Adipose tissue (tissue), 3 donors: ENCODE measurements around the gene FAM219A. TPM values are rescaled to one million over a fixed set of nuclear protein-coding genes. Genes with fewer than 3 reads are reported as not detected.
"Not testable (repeated sequence)": the region's sequence is repeated elsewhere in the genome, so short reads cannot be mapped to it uniquely, and the experiment has no call there.

Experiments
- H3K27ac ChIP-seq: one replicate; pipeline ENCODE4 v1.5.1; 2013; ENCODE audit warnings: low read depth, low read length
- WGBS, 3 donors: extraction: QIAGEN DNeasy Blood & Tissue Kit; methylation state at CpG; one replicate each; pipeline ENCODE4 v1.1.7; 2013; 5-methylcytosine and 5-hydroxymethylcytosine counted together
- polyA plus RNA-seq, 3 donors: library from polyadenylated mRNA; stranded (reverse); fragments of 200-250 nt; gene quantifications; one replicate each; pipeline ENCODE4 v1.2.3, GENCODE V29; 2013
- donor health status: healthy with polysubstance abuse.
- donor health status: Bipolar disorder and iron deficiency.
- donor health status: healthy.

Gene FAM219A
- polyA plus RNA-seq, 3 donors: 5.7 to 14.5 (median 13.6) TPM

DNA sequence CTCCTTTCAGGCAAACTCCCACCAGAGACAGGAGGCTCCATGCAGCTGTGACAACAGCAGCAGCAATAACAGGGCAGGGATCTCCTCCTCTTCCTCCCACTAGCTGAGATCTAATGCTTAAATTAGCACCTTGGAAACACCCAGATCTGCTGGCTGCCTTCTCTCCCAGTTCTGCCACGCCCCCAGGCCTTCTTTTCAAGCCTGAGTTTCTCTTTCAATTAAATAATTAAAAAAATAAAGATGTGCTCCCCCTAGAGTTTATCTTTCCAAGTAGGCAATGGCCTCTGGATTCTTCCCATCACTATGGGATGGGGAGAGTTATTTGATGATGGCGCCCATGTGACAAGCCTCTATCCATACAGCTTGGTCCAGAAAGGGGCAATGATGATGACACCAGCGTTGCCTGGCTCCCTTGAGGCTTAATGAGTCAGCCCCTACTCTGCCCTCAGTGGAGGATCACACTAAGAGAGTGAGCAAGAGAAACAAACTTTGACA lies 3.8 kb downstream of the FAM219A start:
- no peak overlapping the region for H3K27ac ChIP-seq
- WGBS, 3 donors: 61 to 92% (median 74%) methylated on average over 3 of the region's 3 CpGs

DNA sequence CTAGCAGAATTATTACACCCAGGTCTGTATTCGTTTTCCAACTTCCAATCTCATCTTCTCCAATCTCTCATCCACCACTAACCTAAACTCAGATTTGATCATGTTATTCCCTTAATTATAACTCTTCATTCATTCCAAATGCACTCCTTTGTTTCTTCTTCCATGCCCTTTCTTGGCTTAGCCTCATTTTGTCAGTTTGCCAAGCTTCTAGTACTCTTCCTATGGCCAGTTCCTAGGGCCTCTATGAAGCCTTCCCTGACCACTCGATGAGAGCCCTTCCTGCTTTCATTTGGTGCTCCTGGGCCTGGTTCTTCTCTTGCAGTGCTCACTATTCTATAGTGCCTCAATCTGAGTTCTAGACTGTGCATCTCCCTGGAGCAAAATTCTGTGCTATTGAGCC lies 5.8 kb downstream of the FAM219A start:
- H3K27ac ChIP-seq: no peak overlapping the region
- WGBS, 3 donors: 77 to 78% (median 78%) methylated on average over 2 of the region's 2 CpGs

DNA sequence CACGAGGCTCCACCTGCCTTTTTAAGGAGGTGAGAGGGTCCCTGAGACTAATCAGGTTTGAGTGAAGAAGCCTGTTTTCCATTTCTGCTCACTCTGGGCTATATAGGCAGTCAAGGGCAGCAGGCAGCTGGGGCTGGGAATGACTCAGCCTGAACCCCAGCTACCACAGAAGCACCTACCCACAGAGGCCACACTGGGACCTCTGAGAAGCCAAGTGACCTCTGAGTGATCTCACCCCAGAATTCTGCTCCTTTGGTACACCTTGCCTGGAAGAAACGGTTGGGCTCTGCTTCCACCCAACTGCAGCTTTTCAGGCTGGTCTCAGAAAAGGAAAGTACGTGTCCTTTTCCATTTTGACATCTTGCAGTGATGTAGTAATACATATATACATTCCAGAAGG lies 6.8 kb downstream of the FAM219A start:
- H3K27ac ChIP-seq: no peak overlapping the region

DNA sequence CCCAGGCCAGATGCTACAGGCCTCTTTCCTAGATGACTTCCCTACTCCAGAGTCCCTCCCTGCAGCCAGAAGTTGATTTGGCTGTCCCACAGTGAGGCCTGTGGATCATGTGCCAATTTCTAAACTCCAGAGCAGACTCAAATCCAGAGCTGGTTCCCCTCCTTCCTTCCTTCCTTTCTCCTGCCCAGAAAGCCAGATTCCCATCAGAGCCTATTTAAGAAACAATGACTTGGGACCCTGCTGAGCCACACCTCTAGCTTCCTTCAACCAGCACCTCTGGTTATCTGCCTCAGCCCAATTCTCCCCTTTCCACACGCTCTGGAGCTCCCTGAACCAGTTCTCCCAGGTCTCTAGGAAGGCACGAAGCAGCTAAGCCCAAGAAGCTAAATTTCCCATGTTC lies 7.2 kb downstream of the FAM219A start:
- H3K27ac ChIP-seq: no peak overlapping the region
- WGBS, 3 donors: 63 to 78% (median 68%) methylated on average over 2 of the region's 2 CpGs

More for the DNA sequence above, 6.8 kb downstream of the FAM219A start:
- WGBS, 3 donors: 62 to 76% (median 64%) methylated on average over 3 of the region's 3 CpGs

DNA sequence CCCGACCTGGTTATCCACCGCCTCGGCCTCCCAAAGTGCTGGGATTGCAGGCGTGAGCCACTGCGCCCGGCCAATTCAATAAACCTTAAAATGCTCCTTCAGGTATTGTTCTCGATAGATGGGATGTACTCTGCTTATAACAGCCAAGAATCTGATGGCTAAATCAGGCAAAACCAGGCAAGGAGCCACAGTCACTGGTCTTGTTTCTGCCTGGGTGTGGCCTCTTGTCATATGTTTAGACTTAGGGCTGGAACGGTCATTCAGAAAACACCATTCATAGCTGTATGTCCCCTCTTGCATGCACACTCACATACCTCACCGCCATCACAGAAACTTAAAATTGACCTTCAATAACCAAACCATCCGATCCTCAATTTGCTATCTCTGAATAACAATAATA lies 7.7 kb downstream of the FAM219A start:
- H3K27ac ChIP-seq: no peak overlapping the region
- WGBS, 3 donors: 76 to 85% (median 83%) methylated on average over 10 of the region's 10 CpGs

DNA sequence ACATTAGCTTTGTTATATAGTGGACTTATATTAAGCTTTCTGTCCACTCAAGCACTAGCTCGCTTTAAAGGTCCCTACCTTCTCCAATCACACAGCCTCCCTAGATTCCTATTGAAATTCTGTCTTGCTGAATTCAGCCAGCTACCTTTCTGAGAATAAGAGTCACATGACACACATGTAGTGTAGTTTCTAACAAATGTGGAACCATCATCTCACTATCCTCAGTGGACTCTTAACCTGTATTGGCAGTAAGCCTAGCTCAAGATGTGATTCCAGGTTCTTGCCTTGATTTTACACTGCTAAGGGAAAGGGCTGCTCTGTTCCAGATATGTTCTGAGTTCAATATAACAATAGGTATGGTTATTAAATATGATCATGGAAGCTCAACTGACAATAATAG lies 11.4 kb downstream of the FAM219A start:
- H3K27ac ChIP-seq: no peak overlapping the region
- 97 to 100% (median 97%) methylated on average over 1 of the region's 1 CpG for WGBS, 3 donors

DNA sequence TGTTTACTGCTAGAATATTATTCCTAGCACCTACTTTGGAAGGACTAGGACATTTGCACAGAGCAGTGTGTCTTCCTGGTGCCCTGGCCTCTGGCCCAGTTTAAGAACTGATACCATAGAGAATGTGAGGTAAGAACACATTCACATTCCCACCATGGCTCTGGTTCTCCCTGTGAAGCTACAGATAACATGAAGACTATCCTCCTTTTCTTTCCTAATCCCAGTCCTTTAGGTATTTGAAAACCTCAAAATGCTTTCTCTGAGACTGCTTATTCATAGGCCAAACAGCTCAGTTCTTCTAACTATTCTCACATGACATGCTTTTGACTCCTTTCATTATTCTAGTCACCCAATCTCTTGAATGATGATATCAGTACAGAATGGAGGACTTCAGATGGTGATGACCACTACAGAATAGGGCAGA lies 11.9 kb downstream of the FAM219A start:
- no peak overlapping the region for H3K27ac ChIP-seq

DNA sequence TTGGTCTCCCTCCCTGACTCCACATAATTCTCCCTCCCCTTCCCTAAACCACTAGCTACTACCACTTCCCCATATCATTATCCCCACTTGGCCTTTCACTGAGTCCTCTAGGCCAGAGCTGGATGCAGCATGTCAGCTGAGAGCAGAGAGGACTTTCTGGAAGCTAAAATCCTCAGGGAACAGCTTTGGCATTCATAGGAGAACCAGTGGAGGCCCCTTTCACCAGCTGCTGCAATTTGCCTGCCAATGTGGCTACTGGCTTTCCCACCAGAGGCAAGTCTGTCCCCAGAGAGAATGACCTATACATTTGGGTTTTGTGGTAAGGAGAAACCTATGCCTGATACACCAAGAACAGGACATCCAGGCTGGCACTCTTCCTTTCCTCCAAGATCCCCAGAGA lies 14.4 kb downstream of the FAM219A start:
- H3K27ac ChIP-seq: no peak overlapping the region

DNA sequence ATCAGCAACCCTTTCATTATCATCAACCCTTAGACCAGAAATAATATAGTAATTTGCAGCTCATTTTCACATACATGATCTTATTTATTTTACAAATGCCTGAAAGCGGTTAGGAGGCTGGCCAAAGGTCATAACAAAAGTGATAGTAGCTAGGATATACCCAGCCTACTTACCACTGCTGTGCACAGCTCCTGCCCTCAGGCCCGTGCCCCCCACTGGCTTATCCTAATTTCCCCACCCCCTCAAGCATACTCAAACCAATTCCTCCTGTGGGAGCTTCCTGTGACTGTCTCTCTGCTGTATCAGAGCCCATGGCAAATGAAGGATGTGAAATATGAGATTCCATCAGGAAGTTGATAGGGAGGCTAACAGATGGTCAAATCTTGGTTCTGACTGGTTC lies 14.8 kb downstream of the FAM219A start:
- H3K27ac ChIP-seq: no peak overlapping the region
- whole genome bisulfite sequencing, 3 donors: 51 to 75% (median 68%) methylated on average over 2 of the region's 2 CpGs

DNA sequence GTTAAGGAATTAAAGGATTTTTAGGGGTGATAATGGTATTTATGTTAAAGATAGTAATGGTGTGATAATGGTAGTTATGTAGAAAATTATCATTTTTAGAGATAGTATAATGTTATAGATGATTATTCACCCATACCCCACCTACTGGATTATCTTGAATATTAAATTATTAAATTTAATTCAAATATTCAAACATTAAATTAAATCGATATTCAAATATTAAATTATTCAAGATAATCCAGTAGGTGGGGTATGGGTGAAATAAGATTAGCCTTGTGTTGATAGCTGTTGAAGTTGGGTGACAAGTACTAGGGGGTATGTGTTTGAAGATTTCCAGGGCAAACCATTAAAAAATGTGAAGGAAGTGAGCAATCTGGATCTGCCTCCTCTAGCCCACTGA lies 15.6 kb downstream of the FAM219A start:
- H3K27ac ChIP-seq: no peak overlapping the region
- whole genome bisulfite sequencing, 3 donors: 94 to 100% (median 99%) methylated on average over 1 of the region's 1 CpG

DNA sequence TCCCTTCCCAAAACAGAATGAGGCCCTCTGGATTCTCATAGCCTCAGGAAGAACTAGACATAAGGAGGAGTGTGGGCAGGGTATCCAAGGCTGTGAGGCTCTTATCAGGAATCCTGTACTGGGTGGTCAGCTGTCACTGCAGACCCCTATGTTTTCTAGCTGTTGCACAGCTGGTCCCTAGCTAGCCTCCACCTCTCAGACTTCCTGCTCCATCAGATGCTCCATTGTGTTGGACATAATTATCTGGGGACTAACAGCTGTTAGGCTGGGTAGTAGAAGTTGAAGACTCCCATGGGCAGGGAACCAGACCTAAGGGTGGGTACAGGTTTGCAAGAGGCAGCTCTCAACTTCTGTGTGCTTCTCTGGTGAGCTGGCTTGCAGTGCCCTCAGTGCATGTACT lies 18.4 kb downstream of the FAM219A start:
- H3K27ac ChIP-seq: no peak overlapping the region

DNA sequence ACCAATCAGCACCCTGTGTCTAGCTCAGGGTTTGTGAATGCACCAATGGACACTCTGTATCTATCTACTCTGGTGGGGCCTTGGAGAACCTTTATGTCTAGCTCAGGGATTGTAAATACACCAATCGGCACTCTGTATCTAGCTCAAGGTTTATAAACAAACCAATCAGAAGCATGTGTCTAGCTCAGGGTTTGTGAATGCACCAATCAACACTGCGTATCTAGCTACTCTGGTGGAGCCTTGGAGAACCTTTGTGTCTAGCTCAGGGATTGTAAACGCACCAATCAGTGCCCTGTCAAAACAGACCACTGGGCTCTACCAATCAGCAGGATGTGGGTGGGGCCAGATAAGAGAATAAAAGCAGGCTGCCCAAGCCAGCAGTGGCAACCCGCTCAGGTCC lies 19.9 kb downstream of the FAM219A start:
- 77 to 97% (median 95%) methylated on average over 4 of the region's 4 CpGs for WGBS, 3 donors
- H3K27ac ChIP-seq: not testable (repeated sequence)

DNA sequence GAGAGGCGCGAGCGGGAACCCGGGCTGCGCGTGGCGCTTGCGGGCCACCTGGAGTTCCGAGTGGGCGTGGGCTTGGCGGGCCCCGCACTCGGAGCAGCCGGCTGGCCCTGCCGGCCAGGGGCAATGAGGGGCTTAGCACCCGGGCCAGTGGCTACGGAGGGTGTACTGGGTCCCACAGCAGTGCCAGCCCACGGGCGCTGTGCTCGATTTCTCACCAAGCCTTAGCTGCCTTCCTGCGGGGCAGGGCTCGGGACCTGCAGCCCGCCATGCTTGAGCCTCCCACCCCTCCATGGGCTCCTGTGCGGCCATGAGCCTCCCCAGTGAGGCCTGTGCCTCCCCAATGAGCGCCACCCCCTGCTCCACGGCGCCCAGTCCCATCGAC lies 20.5 kb downstream of the FAM219A start:
- WGBS, 3 donors: 94 to 97% (median 95%) methylated on average over 25 to 28 of the region's 28 CpGs
- H3K27ac ChIP-seq: not testable (repeated sequence)

DNA sequence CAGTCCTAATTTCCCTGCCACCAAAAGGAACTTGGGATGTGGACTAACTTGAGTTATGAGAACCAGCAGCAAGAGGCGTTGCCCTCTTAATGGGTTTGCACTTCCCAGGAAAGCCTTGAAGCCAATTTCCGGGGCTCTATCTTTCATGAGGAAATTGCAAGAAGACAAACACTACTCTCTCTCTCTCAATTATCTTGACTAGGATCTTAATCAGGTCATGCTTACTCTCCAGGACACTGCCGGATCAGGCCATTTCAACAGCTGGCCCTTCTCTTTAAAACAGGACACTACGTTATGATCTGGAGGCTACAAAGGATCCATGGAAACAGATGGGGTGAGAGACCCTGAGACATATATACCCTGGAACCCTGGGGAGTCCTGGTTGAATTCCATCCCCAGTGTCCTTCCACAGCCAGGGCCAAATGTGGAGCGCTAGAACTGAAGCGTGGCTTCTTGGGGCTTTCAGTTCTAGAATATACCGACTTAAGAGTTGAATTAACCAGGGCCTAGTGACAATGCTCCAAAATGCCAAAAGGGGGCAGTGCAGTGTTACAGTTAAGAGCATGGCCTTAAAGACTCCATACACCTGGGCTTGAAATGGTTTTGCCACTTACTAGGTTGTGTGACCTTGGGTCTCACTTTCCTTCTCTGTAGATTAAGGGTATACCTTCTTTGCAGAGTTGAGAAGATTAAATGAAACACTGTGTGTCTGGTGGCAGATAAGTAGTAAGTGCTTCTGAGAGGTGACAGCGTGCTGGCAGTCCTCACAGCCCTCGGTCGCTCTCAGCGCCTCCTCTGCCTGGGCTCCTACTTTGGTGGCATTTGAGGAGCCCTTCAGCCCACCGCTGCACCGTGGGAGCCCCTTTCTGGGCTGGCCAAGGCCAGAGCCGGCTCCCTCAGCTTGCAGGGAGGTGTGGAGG lies 21.1 kb downstream of the FAM219A start:
- 70 to 75% (median 72%) methylated on average over 12 to 14 of the region's 14 CpGs for WGBS, 3 donors
- no peak overlapping the region for H3K27ac ChIP-seq

DNA sequence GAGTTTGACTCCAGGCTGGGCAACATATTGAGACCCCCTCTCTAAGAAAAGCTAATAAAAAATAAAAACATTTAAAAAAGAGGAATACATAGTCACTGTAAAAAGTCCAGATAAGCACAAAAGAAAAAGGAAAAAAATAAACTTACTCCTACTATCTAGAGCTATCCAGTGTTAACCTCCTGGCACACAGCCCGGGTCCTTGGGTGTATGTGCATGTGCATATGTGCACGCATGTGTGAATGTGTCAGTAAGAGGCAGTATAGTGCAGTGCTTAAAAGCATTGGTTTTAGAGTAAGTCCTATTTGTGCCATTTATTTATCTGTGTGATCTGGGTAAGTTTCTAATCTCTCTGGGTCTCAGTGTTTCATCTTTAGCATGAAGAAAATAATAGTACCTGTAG lies 26.7 kb downstream of the FAM219A start:
- WGBS, 3 donors: 52 to 76% (median 76%) methylated on average over 2 of the region's 2 CpGs
- no peak overlapping the region for H3K27ac ChIP-seq

DNA sequence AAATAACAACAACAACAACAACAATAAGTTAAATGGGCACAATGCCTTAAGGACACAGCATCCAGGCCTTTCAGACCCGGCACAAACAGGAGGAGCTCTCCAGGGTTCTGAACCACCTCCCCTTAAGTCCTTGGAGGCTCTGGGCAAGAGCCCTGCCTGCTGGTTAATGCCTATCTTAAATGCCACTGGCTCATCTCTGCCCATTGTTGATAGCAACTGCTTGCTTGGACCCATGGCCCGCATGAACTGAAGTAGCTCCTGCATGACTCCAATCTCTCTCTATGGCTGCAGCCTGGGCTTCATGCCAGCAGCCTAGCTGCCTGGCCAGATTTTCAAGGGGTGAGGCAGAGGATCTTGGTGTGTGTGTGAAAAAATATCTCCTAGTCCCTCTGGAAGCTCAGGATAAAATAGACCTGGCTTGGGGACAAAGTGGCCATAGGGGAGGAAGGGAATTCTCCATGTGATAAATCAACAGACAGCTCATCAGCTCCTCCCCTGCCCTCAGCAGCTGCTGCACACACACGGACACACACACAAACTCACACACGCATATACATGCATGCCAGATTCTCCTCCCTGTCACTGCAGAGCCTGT lies 27.4 kb downstream of the FAM219A start:
- 11 to 36% (median 31%) methylated on average over 4 of the region's 4 CpGs for WGBS, 3 donors
- H3K27ac ChIP-seq: no peak overlapping the region

DNA sequence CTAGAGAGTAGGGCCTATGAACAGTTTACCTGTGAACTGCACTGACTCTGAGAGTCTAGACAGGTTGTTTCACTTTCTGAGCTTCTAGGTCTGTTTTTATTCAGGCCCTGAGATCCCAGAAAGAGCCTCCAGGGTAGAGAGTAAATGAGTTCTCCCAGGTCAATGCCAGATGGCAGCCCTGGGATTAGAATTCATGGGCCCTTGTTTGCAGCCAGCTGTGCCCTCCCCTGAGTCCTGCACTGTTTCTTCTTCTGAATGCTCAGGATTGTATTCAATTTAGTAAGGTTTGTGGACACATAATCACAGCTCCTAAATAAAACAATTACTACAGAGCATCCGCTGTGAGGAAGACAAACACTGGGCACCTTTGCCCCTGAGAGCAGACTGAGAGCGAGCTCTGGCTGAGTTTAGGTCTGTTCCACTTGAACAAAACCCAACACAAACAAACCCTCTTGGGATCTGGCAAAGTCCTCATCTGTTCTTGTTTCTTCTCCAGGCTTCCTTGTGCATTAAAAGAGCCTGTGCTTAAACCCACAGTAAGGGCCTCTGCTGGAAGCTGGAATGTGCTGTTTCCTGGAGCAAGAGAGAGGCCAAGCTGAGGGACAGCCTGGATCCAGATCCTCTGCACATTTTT lies 29.9 kb downstream of the FAM219A start:
- 51 to 86% (median 82%) methylated on average over 2 of the region's 2 CpGs for WGBS, 3 donors
- no peak overlapping the region for H3K27ac ChIP-seq

DNA sequence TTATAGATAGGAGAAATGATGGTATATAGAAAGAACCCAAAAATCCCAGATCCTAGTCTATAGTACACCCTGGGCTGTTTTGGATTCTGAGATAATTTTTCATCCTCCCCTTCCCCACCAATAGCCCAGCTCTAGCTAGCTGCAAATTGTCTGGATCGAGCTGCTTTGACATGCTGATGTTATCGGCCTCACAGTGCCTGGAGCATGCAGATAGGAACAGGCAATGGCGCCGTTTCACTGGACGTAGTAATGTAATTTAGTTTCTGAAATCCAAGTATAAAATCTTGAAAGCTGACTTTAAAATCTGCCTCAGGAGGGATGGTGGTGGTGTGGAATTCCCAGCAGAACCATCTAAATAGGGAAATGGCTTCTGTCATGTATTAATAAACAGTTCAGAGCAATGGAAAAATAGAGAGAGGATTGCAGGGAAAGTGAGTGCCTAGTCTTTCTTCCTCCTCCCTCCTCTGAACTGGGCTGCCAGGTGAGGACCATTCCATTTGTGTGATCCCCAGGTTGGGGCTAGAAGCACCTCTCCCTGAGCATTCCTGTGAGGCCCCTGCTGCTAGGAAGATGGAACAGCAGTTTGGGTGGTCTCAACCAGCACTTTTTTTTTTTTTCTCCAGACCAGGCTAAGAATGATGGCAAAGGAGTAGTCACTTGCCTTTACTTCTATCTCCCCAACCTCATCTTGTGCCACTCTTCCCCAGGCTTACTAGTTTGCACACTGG lies 31.9 kb downstream of the FAM219A start:
- no peak overlapping the region for H3K27ac ChIP-seq
- WGBS, 3 donors: 89 to 94% (median 92%) methylated on average over 5 of the region's 5 CpGs
